Activated gamma-delta T cell (primary cell): ENCODE measurements around the gene ESPN.

Experiments
- DNase-seq: peaks from one replicate; lab custom pipeline; 2025; lab: John Stamatoyannopoulos, UW

Gene ESPN

DNA sequence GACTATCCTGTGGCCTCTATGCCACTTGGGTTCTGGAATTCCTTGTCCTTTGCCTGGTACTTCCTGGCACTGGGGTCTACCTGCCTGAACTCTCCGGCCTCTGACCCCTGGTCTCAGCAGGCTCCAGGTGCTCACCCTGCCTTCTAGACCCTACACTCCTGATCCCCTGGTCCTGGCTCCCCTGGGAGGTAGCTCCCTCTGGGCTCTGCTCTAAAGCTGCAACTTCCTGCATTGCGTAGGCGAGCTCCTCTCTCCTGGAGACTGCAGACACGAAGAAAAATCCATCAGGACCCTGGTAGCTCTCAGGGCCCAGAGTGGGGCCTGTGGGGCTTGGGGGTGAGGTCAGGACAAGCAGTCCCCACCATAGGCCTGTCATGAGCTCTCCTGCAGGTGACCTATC is 74.7 kb downstream of the ESPN start:
- DNase-seq, result no peak

- DNase-seq, result no peak
Observed at GRCh38 chr1:6500544-6501278, 76.1 kb downstream of the ESPN start.

- DNase-seq, result no peak
Observed at GRCh38 chr1:6501279-6501813, 76.8 kb downstream of the ESPN start.

DNA sequence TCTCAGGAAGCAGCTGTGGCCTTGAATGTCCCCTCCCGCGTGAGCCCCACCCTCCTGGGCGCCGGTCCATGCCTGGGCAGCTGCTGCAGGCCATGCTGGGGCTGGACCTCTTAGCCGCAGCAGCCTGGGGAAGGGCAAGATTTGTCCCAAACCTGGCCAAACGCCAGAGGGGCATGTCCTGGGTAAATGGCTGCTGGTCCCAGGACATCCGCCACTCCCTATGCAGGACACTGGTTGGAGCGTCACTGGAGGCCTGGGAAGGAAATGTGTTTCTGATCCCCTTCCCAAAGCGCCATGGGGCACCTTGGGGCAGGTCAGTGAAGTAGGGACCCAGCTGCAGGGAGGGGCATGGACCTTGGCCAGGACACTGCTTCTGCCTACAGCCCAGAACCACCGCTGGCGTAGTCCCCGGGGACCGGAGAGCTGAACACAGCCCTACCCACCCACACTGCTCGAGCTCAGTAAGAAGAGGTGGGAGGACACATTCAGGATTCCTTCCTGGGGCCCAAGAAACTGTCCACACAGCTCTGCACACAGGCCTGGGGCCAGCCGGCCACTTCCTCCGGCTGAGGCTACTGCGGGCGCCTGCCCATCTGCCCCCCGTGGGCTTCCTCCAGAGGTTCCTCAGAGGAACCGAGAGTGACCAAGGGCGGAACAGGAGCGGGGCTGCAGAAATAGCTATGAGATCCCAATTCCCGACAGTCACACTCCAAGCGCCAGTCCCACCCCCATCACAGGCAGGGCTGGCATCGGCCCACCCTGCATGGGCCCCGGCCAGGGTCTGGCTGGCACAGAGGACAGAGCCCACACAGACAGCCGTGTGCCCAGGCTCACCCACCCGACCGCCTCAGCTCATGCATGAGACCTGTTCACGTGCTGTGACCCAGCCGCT is 77.7 kb downstream of the ESPN start:
- DNase-seq, result no peak

DNA sequence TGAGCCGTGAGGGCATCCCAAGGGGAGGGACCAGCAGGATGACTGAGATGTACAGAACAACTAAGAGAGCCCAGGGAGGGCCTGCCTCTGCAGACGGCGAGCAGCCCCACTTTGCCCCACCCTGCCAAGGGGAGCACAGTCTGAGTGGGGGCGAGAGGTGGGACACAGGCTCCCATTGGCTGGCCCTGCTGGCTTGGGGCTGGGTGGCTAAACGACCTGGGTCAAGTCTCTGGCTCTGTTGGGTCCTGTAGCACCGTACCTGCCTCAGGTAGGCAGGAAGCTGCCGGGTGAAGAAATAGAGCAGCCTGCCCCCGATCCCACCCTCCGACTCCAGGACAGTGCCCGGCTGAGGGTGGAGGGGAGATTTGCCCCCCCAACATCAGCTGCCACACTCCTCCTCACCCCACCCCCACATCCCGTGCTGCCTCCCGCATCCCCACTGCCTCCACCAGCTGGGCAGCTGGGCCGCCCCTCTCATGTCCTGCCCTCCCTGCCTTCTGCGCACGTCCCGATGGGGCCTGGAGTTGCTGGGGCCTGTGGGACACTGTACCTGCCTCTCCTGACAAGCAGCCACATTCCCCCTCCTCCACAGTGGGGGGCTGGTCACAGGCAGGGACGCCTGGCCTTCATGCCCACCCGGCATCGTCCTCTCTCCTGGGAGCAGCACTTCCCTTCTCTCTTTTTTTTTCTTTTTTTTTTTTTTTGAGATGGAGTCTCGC is 79.5 kb downstream of the ESPN start:
- DNase-seq, result no peak

DNA sequence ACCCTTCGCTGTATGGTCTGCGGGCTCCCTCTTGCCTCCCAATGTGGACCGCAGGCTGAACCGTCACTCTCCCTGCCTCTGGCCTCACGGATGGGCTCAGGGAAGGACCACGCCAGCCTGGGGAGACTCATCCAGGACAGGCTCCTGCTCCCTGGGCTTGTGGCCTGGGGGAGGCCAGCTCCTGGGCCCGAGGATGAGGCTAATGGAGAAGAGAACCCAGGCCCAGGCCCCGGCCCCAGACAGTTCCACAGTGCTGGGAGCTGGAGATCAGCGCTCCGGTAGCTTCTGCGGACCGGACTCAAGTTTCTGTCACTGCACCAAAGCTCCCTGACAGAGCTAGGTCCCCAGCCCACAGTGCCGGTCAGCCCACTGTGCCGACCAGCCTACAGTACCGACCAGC is 80.3 kb downstream of the ESPN start:
- DNase-seq, result no peak

- no peak for DNase-seq
Observed at GRCh38 chr1:6505367-6506209, 81.0 kb downstream of the ESPN start.

DNA sequence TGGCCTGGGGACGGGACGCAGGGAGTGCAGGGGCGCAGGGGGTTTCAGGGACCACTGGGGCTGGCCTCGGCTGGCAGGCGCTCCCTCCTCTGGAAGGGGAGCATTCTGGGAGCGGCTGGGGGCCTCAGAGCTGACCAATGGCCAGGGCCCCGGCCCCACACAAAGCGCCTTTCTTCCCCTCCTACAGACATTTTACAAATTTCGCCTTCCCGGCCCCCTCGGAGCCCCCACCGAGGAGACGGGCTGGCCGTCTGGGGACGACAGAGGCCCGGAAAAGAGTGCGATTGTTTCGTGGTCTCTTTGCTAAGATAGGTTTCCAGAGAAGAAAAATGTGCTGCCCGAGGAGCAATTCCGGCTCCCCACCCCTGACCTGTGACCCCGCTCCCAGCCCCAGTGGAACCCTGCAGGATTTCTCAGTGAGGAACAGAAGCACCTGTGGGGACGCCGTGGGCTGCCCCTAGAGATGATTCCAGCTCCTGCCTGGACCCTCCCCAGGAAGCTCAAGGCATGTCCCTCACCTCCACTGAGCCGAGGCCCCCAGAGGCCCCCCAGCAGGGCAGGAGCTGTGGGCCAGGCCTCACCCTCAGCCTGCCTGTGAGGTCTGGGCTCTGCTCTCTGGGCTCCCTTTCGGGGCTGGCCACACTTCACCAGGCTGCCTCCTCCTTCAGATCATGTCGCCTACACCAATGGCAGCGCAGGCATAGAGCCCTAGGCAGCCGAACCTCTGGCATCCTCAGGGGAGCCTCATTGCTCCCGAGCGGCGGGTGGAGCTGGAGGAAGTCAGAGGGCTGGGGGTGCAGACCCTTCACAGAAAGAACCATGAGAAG is 81.8 kb downstream of the ESPN start:
- DNase-seq, result no peak

- DNase-seq, result no peak
Observed at GRCh38 chr1:6507037-6507428, 82.5 kb downstream of the ESPN start.

GRCh38 chr1:6507461-6507911 is 82.9 kb downstream of the ESPN start:
- DNase-seq, result no peak

DNA sequence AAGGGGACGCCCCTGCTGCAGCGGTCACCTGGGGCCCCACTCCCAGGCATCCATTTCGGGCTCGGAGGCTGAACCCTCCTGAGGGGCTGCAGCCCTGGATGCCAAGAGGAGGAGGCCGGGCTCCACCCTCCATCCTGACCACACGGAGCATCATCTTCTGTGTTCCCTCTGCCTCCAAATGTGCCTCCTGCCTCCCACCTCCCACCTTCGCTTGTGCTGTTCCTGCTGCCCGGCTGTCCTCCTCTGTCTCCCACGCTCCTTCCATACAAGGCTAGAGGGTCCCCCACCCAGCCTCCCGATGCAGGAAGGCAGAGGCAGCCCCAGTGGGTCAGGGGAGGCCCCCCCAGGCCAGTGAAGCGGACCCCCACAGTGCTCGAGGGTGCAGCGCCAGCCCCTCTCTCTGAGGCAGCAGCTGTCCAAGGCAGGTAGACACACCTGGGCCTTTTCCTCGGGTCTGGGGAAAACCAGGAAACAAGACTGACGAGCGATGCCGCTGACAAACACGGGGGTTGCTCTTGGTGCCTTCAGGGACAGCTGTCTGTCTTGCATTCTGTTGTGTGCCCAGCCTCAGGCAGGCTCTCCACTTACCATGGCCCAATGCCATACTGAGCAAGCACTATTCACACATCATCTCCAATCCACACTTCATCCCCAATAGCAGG is 83.7 kb downstream of the ESPN start:
- no peak for DNase-seq

DNA sequence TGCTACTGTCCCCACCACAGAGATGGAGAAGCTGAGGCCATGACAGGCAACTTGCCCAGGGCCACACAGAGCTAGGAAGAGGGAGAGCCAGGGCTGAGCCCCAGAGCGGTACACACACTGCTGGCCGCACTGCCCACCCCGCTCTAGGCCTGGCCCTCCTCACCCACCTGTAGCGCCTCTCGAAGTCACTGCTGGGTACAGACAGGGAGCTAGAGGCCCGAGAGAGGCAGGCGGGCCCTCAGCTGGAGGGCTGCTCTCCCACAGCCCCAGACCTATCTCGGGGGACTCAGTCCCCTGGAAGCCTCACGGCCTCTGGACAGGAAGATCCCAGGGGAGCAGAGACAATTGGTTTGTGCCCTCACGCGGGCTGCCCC is 84.2 kb downstream of the ESPN start:
- DNase-seq, result no peak

DNA sequence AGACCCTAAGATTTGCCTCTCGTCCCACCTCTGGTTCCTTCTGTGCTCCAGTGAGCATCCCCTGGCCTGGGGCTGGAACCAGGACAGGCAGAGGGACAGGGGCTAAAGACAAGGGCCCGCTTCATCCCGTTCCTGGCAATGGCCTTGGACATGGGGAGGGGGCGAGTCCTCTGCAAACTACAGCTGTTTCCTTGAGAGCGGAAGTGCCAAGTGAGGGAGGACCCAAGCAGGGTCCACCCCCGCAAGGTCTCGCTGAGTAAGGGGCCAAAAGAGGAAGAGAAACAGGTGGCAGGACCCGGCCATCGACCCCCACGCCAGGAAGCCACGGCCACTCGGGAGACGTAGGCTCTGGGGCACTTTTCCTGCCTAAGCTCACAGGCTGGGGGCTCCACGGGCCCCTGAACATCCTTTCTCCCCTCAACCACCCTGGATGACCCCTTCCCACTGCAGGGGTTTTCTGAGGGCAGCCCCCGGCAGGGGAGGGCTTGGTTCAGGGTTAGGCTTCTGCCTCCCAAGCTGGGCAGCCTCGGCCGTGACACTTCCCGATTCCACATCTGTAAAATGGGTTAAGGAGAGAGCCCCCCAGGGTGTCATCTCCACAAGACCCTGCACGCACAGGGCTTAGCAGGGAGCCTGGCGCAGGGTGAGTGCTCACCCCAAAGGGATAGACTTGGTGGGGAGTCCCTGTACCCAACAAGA is 84.8 kb downstream of the ESPN start:
- no peak for DNase-seq

DNA sequence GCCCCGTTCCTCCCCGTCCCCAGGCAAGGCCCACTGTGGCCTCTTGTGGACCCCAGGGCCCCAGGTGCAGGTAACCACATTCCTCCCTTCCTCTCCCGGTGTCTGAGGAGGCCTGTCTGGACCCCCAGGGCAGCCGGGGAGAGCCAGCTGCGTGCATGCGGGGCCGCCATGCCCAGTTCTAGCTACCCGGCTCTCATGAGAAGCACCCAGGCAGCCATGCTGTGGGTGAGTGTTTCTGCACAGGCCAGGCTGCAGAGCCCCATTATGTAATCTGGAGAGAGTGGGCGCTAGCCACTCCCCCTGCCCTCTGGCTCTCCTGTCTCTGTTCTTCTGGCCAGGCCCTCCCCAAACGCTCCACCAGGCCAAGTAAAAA is 85.3 kb downstream of the ESPN start:
- no peak for DNase-seq

DNA sequence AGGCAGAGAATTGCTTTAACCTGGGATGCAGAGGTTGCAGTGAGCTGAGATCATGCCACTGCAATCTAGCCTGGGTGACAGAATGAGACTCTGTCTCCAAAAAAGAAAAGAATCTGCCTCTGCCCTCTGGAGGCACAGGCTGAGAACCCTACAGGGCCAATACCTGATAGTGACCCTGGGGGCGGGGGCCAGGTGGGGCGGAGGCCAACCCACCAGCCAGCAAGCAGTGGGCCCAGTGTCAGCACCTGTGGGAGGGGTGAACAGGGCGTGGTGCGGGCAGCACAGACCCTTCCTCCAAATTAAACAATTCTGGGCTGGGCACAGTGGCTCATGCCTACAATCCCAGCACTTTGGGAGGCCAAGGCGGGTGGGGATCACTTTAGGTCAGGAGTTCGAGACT is 85.9 kb downstream of the ESPN start:
- DNase-seq, result no peak
